ENCODE measurements around the gene LCAT. TPM values are rescaled to one million over a fixed set of nuclear protein-coding genes. Genes with fewer than 3 reads are reported as not detected.

The LCAT gene
- total RNA-seq, 1 donor from 2014 or later = 22.0 TPM

DNA sequence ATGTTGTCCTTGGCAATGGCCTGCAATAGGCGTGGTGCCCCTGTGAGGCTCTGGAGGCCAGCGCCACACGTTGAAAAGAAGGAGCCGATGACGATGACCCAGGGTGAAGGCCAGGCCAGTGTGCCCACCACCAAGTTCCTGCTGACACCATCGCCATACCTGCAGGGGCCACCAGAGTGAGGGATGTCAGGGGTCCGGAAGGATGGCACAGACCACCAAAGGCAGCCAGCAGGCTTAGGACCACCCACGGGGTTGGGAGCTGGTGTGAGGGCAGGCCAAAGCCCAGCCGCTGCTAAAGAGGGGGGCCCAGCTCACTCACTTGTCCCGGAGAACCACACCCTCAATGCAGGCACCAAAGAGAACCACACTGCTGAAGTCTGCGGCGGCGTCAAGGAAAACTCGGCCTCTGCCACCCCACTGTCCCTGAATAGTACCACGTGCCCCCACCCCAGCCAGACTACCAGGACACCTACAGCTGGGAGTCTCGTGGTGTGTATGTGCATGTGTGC lies 6.5 kb upstream of the LCAT start:
- Mint-ChIP-seq H3K4me1 (ENCODE audit: low read depth) (no peaks in the 10 kb centered on the region), H3K9me3 (no peaks in the 10 kb centered on the region), H3K27ac (no peak overlapping the region), H3K27me3 (ENCODE audit: low read depth) (no peaks in the 10 kb centered on the region), H3K4me3 (ENCODE audit: low read depth) (no peak overlapping the region), H3K36me3 (ENCODE audit: low read depth) (peaks cover 15% of the 10 kb centered on the region)
- intact Hi-C loops (cut with micrococcal nuclease) = no loop called here
- no peak for DNase-seq (ENCODE audit: low spot score)

DNA sequence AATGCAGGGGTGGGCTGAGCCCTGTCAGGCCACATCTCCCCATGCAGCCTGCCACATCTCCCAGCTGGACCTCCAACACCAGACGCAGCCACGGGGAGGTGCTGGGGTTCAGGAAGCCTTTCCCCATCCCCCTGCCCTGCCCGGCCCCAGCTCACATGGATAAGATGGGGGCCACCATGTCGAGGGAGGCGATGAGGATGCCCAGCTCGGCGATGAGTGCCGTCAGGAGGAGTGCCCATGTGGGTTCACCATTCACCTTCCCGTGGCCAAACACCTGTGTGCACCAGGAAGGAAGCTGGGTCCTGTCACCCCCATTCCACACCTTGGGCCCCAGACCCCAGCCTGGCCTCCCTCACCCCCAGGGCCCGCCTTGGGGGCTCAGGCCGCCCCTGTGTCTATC lies 5.7 kb upstream of the LCAT start:
- Mint-ChIP-seq H3K4me3 (ENCODE audit: low read depth) (no peak overlapping the region), H3K27ac (no peak overlapping the region), H3K27me3 (ENCODE audit: low read depth) (no peaks in the 10 kb centered on the region), H3K9me3 (no peaks in the 10 kb centered on the region), H3K36me3 (ENCODE audit: low read depth) (peaks cover 9% of the 10 kb centered on the region), H3K4me1 (ENCODE audit: low read depth) (no peaks in the 10 kb centered on the region)
- no peak for DNase-seq (ENCODE audit: low spot score)
- intact Hi-C loops (cut with micrococcal nuclease) = no loop called here

DNA sequence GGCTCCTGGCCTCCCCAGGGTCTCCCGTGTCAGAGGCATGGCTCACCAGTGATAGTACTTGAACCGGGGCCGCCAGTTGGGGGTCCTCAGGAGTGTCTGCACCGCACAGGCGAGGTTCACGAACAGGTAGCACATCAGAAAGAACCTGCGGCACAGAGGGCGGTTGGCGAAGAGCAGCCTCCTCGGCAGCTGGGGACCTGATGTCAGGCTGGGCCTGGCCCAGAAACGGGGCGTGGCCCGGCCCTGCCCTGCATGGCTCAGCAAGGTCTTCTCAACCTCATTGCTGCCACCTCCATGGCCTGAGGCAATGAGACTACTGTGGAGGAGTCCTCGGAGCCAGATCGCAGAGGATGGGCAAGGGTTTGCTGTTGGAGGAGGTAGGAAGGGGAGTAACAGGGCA lies 4.1 kb upstream of the LCAT start:
- intact Hi-C loops (cut with micrococcal nuclease) = no loop called here
- H3K36me3 Mint-ChIP-seq (ENCODE audit: low read depth) = peaks cover 9% of the 10 kb centered on the region
- no peak overlapping the region for H3K4me3 Mint-ChIP-seq (ENCODE audit: low read depth)
- no peaks in the 10 kb centered on the region for H3K27me3 Mint-ChIP-seq (ENCODE audit: low read depth)
- no peaks in the 10 kb centered on the region for H3K4me1 Mint-ChIP-seq (ENCODE audit: low read depth)
- H3K9me3 Mint-ChIP-seq = no peaks in the 10 kb centered on the region
- DNase-seq (ENCODE audit: low spot score) = no peak
- no peak overlapping the region for H3K27ac Mint-ChIP-seq

DNA sequence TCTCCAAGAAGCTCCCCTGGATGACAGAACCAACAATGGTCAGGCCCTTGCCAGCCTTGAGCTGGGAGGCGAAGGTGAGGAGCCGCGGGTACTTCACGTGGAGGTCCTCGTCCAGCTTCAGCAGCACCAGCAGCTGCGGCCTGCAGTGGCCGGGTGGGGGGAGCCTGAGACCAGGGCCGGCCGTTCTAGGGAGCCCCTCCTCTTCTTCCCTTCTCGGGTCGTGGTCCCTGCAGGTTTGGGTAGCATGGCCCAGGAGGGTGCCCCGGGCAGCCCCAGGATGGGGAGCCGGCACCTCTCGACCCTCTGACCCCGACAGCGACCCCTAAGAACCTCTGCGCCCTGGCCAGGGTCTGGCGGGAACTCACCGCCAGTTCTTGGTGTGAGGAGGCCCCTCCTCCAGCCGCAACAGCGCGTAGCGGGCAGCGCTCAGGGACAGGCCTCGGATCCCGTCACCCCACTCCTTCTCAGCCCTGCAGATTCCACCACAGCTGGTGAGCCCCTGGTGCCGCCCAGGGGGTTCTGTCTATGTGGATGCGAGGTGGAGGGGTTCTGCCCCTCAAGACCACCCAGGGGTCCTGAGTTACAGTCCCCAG lies 3.1 kb upstream of the LCAT start:
- intact Hi-C loops (cut with micrococcal nuclease) = no loop called here
- Mint-ChIP-seq H3K27ac (no peak overlapping the region), H3K9me3 (no peaks in the 10 kb centered on the region), H3K4me1 (ENCODE audit: low read depth) (no peaks in the 10 kb centered on the region), H3K4me3 (ENCODE audit: low read depth) (no peak overlapping the region), H3K36me3 (ENCODE audit: low read depth) (peaks cover 12% of the 10 kb centered on the region), H3K27me3 (ENCODE audit: low read depth) (no peaks in the 10 kb centered on the region)
- DNase-seq (ENCODE audit: low spot score) = no peak

DNA sequence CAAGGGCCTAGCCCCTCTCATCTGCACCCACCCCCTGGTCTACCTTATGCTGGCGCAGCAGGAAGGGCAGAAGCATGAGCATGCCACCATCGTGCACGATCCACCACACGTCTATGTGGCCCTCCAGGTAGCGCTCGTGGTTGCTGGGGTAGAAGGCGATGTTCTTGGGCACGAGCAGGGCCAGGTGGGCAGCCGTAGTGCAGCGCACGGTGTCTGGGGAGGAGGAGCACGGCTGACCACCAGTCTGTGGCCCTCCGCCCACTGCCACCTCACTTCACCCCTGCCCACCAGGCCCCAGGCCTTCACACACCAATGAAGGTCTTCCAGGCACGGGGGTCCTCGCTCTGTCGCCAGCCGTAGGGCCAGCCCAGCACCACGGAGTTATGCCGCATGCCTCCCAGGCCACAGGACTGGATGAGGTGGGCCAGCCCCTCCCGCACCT lies 2.2 kb upstream of the LCAT start:
- Mint-ChIP-seq H3K36me3 (ENCODE audit: low read depth) (peaks cover 12% of the 10 kb centered on the region), H3K4me3 (ENCODE audit: low read depth) (no peak overlapping the region)

DNA sequence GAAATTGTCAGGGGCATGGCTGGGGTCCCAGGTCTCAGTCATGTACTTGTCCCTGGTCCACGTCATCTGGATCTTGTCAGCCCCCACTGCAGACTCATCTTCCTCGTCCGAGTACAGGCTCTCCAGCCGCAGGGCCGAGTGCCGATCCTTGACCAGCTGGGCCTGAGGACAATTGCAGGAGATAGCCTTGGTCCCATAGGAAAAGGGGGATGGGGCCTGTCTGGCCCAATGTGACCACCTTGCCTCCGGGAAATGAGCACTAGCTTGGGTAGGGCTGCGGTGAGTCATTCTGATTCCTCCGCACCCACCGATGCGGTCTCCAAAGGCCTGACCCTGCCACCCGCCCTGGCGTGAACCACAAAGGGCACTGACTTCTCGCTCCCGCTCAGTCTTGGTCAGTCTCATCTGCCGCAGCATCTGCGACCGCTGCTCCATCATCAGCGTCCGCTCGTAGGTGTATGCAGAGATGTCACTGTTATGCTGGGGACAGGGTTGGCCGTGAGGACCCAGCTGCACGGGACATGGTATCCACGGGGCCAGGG lies 1.5 kb upstream of the LCAT start:
- Mint-ChIP-seq H3K4me3 (ENCODE audit: low read depth) (no peak overlapping the region), H3K27ac (no peak overlapping the region), H3K27me3 (ENCODE audit: low read depth) (no peaks in the 10 kb centered on the region), H3K4me1 (ENCODE audit: low read depth) (peaks cover 7% of the 10 kb centered on the region), H3K9me3 (no peaks in the 10 kb centered on the region), H3K36me3 (ENCODE audit: low read depth) (peaks cover 10% of the 10 kb centered on the region)
- DNase-seq (ENCODE audit: low spot score) = no peak
- intact Hi-C loops (cut with micrococcal nuclease) = no loop called here

More for the DNA sequence above, 2.2 kb upstream of the LCAT start:
- intact Hi-C loops (cut with micrococcal nuclease) = no loop called here
- Mint-ChIP-seq H3K9me3 (no peaks in the 10 kb centered on the region), H3K27me3 (ENCODE audit: low read depth) (no peaks in the 10 kb centered on the region), H3K27ac (no peak overlapping the region), H3K4me1 (ENCODE audit: low read depth) (peaks cover 7% of the 10 kb centered on the region)
- no peak for DNase-seq (ENCODE audit: low spot score)

DNA sequence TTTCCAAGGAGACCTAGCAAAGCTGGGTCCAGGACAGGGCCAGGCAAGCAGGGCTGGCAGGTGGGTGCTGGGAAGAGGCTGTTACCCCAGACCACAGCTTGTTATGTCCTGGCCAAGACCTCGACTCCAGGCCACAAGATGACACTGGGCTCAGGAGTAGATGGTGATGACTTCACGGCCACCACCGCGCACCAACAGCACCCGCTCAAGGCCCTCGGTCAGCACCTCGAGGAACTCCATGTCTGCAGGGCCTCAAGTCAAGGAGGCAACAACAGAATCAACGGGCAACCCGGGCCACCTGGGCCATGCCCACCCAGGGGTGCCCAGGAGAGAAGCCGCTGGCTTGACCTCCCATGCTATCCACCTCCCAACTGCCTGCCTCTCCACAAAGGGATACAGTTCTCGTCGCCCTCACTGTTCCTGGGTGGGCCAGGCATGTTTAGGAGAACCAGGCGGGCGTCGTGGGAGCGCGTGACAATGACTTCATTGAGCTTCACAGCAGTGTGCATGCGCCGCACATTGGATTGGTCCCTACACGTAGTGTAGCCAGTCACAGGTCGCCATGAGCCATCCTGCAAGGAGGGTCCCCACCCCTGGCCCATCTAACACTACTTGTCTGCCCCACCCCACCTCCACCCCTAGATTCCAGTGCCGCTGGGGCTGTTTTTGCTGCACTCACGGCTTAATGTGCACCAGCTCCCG lies 921 bp upstream of the LCAT start:
- H3K27ac Mint-ChIP-seq = no peak overlapping the region
- peaks cover 13% of the 10 kb centered on the region for H3K4me1 Mint-ChIP-seq (ENCODE audit: low read depth)
- no peak overlapping the region for H3K4me3 Mint-ChIP-seq (ENCODE audit: low read depth)
- intact Hi-C loops (cut with micrococcal nuclease) = no loop called here
- peaks cover 15% of the 10 kb centered on the region for H3K36me3 Mint-ChIP-seq (ENCODE audit: low read depth)
- H3K27me3 Mint-ChIP-seq (ENCODE audit: low read depth) = no peaks in the 10 kb centered on the region
- no peaks in the 10 kb centered on the region for H3K9me3 Mint-ChIP-seq
- DNase-seq (ENCODE audit: low spot score) = no peak

DNA sequence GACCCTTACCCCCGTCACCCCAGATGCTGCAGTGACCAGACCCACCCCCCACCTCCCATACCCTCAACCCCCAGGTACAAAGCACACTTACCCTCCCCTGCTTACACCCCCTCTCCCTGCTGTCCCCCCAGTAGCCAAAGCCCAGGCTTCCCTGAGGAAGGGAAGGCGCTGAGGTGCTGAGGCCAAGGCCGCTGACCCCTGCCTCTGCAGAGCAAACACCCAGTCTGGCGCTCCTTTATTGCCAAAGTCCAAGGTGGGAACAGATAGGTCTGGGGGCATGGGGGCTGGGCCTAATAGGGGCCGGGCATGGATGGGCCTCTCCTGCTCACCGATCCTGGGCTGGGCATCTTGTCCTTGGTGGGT lies 683 bp downstream of the LCAT start:
- Mint-ChIP-seq H3K27ac (no peak overlapping the region), H3K4me3 (ENCODE audit: low read depth) (no peak overlapping the region), H3K27me3 (ENCODE audit: low read depth) (no peaks in the 10 kb centered on the region), H3K4me1 (ENCODE audit: low read depth) (peaks cover 16% of the 10 kb centered on the region), H3K36me3 (ENCODE audit: low read depth) (peaks cover 19% of the 10 kb centered on the region), H3K9me3 (no peaks in the 10 kb centered on the region)
- no peak for DNase-seq (ENCODE audit: low spot score)
- intact Hi-C loops (cut with micrococcal nuclease) = no loop called here

DNA sequence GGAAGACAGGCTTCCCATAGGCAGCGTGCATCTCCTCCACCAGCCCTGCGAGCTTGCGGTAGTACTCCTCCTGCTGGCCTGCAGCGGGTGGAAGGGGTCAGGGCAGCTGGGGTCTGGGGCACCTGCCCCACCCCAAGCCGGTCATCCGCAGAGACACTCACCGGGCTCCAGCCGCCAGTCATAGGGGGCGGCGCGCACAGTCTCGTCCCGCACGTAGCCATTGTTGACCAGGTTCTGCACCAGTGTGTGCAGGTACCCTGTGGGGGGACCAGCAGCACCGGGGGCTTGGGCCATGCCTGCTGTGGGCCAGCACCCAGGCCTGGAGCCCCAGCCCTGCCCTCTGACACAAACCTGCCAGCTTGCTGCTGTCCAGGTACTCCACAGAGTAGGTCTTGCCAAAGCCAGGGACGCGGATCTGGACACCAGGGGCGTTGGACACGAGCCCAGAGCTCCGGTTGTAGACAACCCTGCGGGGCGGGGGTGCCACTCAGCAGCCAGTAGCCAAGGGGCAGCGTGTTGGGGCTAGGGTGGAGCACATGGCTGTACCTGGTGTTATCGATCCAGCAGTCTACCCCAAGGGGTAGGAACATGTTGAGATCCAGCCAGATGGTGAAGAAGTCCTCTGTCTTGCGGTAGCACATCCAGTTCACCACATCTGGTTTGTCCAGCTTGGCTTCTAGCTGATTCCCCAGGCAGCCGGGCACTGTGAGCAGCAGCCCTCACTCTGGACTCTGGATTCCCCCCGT lies 1.2 kb downstream of the LCAT start:
- intact Hi-C loops (cut with micrococcal nuclease) = no loop called here
- no peaks in the 10 kb centered on the region for H3K9me3 Mint-ChIP-seq
- no peak overlapping the region for H3K27ac Mint-ChIP-seq

DNA sequence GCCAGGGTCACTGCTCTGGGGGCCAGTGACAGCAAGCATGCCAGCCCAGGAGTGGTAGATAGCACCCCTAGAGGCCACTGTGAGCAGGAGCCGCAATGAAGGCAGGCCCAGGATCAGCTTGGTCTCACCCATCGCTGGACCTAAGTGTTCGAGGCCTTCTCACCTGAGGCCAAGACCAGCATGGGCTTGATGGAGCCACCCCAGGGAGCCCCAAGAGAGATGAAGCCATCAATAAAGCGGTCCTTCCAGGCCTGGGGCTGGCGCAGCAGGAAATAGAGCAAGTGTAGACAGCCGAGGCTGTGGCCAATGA lies 1.8 kb downstream of the LCAT start:
- peak; percentile 26 for DNase-seq (ENCODE audit: low spot score)
- Mint-ChIP-seq H3K4me3 (ENCODE audit: low read depth) (no peak overlapping the region), H3K9me3 (no peaks in the 10 kb centered on the region)

More for the DNA sequence above, 1.2 kb downstream of the LCAT start:
- Mint-ChIP-seq H3K27me3 (ENCODE audit: low read depth) (no peaks in the 10 kb centered on the region), H3K4me1 (ENCODE audit: low read depth) (peaks cover 16% of the 10 kb centered on the region), H3K4me3 (ENCODE audit: low read depth) (no peak overlapping the region), H3K36me3 (ENCODE audit: low read depth) (peaks cover 14% of the 10 kb centered on the region)
- no peak for DNase-seq (ENCODE audit: low spot score)

DNA sequence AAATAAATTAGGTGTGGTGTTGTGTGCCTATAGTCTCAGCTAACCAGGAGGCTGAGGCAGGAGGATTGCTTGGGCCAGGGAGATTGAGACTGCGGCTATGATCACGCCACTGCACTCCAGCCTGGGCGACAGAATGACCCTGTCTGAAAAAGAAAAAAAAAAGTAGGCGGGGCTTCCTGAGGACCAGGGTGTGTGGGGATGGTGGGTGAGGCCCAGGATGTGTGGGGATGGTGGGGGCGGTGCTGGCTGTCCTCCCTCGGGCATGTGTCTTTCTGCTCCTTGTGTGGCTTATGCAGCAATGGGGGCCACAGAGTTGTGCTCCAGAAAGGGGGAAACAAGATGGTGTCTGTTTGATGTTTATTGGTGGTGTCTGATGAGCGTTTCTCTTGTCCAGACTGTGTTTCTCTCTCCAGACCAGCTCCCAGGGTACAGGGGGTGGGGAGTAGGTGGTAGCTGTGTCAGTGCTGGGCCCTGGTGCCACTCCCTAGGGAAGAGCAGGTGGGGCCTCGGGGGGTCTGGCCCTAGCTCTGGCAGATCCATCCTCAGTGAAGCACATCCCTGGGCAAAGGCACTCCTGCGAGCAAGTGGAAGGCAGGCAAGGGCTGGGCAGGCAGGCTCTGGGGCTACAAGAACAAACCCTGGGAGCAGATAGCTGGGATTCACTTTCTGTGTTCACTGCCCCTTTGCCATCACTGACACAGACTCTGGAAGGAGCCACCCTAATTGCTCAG lies 2.3 kb downstream of the LCAT start:
- H3K27ac Mint-ChIP-seq = no peak overlapping the region
- no peak overlapping the region for H3K4me3 Mint-ChIP-seq (ENCODE audit: low read depth)
- no peaks in the 10 kb centered on the region for H3K27me3 Mint-ChIP-seq (ENCODE audit: low read depth)
- intact Hi-C loops (cut with micrococcal nuclease) = no loop called here
- no peaks in the 10 kb centered on the region for H3K9me3 Mint-ChIP-seq
- peaks cover 23% of the 10 kb centered on the region for H3K4me1 Mint-ChIP-seq (ENCODE audit: low read depth)
- no peak for DNase-seq (ENCODE audit: low spot score)
- H3K36me3 Mint-ChIP-seq (ENCODE audit: low read depth) = peaks cover 19% of the 10 kb centered on the region

More for the DNA sequence above, 1.8 kb downstream of the LCAT start:
- intact Hi-C loops (cut with micrococcal nuclease) = no loop called here
- Mint-ChIP-seq H3K36me3 (ENCODE audit: low read depth) (peaks cover 17% of the 10 kb centered on the region), H3K4me1 (ENCODE audit: low read depth) (peaks cover 20% of the 10 kb centered on the region), H3K27ac (no peak overlapping the region), H3K27me3 (ENCODE audit: low read depth) (no peaks in the 10 kb centered on the region)

DNA sequence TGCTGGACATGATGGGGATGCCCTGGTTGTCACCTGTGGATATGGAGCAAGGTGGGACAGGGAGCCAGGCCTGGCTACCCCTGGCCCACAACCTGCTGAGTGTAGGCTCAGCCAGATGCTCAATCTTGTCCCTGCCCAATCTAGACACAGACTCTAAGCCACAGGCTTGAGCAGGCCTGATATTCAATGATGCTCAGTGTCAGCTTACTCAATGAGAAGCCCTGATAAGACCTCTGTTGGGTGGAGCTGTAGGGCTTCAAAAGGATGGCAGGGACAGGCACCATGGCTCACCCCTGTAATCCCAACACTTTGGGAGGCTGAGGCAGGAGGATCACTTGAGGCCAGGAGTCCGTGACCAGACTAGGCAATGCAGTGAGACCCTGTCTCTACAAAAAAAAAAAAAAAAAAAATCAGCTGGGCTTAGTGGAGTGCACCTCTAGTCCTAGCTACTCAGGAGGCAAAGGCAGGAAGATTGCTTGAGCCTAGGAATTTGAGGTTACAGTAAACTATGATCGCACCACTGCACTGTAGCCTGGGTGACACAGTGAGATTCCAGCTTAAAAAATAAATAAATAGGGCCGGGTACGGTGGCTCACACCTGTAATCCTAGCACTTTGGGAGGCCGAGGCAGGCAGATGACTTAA lies 3.4 kb downstream of the LCAT start:
- Mint-ChIP-seq H3K27ac (peak overlapping the region; percentile 63), H3K9me3 (no peaks in the 10 kb centered on the region), H3K4me3 (ENCODE audit: low read depth) (peak overlapping the region; percentile 26), H3K4me1 (ENCODE audit: low read depth) (peaks cover 23% of the 10 kb centered on the region), H3K36me3 (ENCODE audit: low read depth) (peaks cover 28% of the 10 kb centered on the region), H3K27me3 (ENCODE audit: low read depth) (no peaks in the 10 kb centered on the region)
- DNase-seq (ENCODE audit: low spot score) = no peak
- intact Hi-C loops (cut with micrococcal nuclease) = no loop called here

Measured in activated T-helper 2 cell treated with anti-CD3 and anti-CD28 coated beads, Interferon-gamma antibody, Interleukin-2, Interleukin-4, amounts not matched to agents 10 μg/mL and 5 μg/mL and 100 μg/mL, durations not matched to agents 14 hours and 24 hours and 36 hours (primary cell).